GM18498 (cell line): ENCODE results near the gene MYO7B.

ENCODE experiments used
- ATAC-seq: cut with Tn5 transposase; IDR thresholded peaks from one replicate; pipeline ENCODE4 v1.9.1; 2021; ENCODE audit warnings: mild to moderate bottlenecking, moderate library complexity; ENCODE audit not compliant: unreplicated experiment

Gene MYO7B

GRCh38 chr2:127607399-127607908 lies 72.0 kb downstream of the MYO7B start:
- ATAC-seq: no peak

GRCh38 chr2:127608061-127609030 lies 72.9 kb downstream of the MYO7B start:
- no peak for ATAC-seq

GRCh38 chr2:127609031-127609751 lies 73.7 kb downstream of the MYO7B start:
- ATAC-seq: no peak

GRCh38 chr2:127609818-127610217 lies 74.3 kb downstream of the MYO7B start:
- no peak for ATAC-seq

- no peak for ATAC-seq
These were observed 75.1 kb downstream of the MYO7B start for GRCh38 chr2:127610561-127610960.

GRCh38 chr2:127611076-127611925 lies 75.8 kb downstream of the MYO7B start:
- ATAC-seq: no peak

GRCh38 chr2:127612111-127612822 lies 76.8 kb downstream of the MYO7B start:
- no peak for ATAC-seq

- no peak for ATAC-seq
These were observed 78.8 kb downstream of the MYO7B start for GRCh38 chr2:127614246-127614645.

GRCh38 chr2:127614731-127615130 lies 79.2 kb downstream of the MYO7B start:
- no peak for ATAC-seq

GRCh38 chr2:127615511-127616166 lies 80.2 kb downstream of the MYO7B start:
- no peak for ATAC-seq

GRCh38 chr2:127618551-127619202 lies 83.2 kb downstream of the MYO7B start:
- ATAC-seq: no peak

GRCh38 chr2:127619203-127619590 lies 83.7 kb downstream of the MYO7B start:
- no peak for ATAC-seq

GRCh38 chr2:127619877-127620705 lies 84.6 kb downstream of the MYO7B start:
- no peak for ATAC-seq

- no peak for ATAC-seq
These were observed 85.4 kb downstream of the MYO7B start for GRCh38 chr2:127620866-127621265.

- ATAC-seq: no peak
These were observed 86.5 kb downstream of the MYO7B start for GRCh38 chr2:127621981-127622431.

- ATAC-seq: no peak
These were observed 87.3 kb downstream of the MYO7B start for GRCh38 chr2:127622561-127623387.
